ENCODE data around the gene KRTAP12-4.

DNA sequence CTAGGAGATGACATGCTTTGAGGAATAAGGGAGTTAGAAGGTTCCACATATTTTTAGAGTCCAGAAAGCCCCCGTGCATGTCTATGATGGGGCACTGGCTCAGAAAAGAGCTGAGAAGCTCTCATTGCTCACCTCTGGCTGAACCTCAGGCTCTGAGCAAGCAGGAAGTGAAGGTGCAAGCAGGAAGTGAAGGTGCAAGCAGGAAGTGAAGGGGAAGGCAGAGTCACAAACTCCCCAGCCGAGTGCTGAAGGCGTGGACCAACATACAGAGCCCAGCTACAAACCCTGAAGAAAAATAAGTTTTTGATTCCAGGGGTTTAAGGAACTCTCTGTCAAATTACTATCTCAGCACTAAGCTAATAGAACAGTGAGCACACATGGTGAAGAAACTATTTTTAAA lies 35.5 kb downstream of the KRTAP12-4 start:
- TF ChIP-seq RARB (CRISPR knock-in tag; IDR thresholded peaks at IDR 0.05) (no peak), TCF4 (CRISPR knock-in tag; IDR thresholded peaks at IDR 0.05; ENCODE audit: borderline replicate concordance) (no peak), CSDC2 (CRISPR knock-in tag; IDR thresholded peaks at IDR 0.05) (no peak), SNAI2 (CRISPR knock-in tag; IDR thresholded peaks at IDR 0.05) (no peak), ARNTL (CRISPR knock-in tag; IDR thresholded peaks at IDR 0.05; ENCODE audit: borderline replicate concordance, low read depth) (no peak), OSR1 (CRISPR knock-in tag; IDR thresholded peaks at IDR 0.05) (no peak), ZNF70 (CRISPR knock-in tag; IDR thresholded peaks at IDR 0.05) (no peak)
- TF ChIP-seq, protein P1, sequence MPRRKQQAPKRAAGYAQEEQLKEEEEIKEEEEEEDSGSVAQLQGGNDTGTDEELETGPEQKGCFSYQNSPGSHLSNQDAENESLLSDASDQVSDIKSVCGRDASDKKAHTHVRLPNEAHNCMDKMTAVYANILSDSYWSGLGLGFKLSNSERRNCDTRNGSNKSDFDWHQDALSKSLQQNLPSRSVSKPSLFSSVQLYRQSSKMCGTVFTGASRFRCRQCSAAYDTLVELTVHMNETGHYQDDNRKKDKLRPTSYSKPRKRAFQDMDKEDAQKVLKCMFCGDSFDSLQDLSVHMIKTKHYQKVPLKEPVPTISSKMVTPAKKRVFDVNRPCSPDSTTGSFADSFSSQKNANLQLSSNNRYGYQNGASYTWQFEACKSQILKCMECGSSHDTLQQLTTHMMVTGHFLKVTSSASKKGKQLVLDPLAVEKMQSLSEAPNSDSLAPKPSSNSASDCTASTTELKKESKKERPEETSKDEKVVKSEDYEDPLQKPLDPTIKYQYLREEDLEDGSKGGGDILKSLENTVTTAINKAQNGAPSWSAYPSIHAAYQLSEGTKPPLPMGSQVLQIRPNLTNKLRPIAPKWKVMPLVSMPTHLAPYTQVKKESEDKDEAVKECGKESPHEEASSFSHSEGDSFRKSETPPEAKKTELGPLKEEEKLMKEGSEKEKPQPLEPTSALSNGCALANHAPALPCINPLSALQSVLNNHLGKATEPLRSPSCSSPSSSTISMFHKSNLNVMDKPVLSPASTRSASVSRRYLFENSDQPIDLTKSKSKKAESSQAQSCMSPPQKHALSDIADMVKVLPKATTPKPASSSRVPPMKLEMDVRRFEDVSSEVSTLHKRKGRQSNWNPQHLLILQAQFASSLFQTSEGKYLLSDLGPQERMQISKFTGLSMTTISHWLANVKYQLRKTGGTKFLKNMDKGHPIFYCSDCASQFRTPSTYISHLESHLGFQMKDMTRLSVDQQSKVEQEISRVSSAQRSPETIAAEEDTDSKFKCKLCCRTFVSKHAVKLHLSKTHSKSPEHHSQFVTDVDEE (CRISPR knock-in tag; IDR thresholded peaks at IDR 0.05) = no peak
- TF ChIP-seq, protein P2, sequence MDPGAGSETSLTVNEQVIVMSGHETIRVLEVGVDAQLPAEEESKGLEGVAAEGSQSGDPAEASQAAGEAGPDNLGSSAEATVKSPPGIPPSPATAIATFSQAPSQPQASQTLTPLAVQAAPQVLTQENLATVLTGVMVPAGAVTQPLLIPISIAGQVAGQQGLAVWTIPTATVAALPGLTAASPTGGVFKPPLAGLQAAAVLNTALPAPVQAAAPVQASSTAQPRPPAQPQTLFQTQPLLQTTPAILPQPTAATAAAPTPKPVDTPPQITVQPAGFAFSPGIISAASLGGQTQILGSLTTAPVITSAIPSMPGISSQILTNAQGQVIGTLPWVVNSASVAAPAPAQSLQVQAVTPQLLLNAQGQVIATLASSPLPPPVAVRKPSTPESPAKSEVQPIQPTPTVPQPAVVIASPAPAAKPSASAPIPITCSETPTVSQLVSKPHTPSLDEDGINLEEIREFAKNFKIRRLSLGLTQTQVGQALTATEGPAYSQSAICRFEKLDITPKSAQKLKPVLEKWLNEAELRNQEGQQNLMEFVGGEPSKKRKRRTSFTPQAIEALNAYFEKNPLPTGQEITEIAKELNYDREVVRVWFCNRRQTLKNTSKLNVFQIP (CRISPR knock-in tag; IDR thresholded peaks at IDR 0.05; ENCODE audit: borderline replicate concordance, low read depth) = no peak
- TF ChIP-seq, protein P3, sequence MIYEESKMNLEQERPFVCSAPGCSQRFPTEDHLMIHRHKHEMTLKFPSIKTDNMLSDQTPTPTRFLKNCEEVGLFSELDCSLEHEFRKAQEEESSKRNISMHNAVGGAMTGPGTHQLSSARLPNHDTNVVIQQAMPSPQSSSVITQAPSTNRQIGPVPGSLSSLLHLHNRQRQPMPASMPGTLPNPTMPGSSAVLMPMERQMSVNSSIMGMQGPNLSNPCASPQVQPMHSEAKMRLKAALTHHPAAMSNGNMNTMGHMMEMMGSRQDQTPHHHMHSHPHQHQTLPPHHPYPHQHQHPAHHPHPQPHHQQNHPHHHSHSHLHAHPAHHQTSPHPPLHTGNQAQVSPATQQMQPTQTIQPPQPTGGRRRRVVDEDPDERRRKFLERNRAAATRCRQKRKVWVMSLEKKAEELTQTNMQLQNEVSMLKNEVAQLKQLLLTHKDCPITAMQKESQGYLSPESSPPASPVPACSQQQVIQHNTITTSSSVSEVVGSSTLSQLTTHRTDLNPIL (CRISPR knock-in tag; IDR thresholded peaks at IDR 0.05; ENCODE audit: low read depth) = no peak
- TF ChIP-seq, protein P4, sequence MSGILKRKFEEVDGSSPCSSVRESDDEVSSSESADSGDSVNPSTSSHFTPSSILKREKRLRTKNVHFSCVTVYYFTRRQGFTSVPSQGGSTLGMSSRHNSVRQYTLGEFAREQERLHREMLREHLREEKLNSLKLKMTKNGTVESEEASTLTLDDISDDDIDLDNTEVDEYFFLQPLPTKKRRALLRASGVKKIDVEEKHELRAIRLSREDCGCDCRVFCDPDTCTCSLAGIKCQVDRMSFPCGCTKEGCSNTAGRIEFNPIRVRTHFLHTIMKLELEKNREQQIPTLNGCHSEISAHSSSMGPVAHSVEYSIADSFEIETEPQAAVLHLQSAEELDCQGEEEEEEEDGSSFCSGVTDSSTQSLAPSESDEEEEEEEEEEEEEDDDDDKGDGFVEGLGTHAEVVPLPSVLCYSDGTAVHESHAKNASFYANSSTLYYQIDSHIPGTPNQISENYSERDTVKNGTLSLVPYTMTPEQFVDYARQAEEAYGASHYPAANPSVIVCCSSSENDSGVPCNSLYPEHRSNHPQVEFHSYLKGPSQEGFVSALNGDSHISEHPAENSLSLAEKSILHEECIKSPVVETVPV (CRISPR knock-in tag; IDR thresholded peaks at IDR 0.05) = no peak
